HFFc6 (cell line): ENCODE data around the gene CFTR. TPM values are rescaled to one million over a fixed set of nuclear protein-coding genes. Genes with fewer than 3 reads are reported as not detected.

Experiments used
- DNase-seq: peaks from one replicate; pipeline ENCODE4 v3.0.0-alpha.2; 2018
- H3K27ac Mint-ChIP-seq: 2 replicates; pipeline ENCODE4 v1.8.0; 2020; ENCODE audit warnings: mild to moderate bottlenecking, mixed read lengths
- H3K27me3 Mint-ChIP-seq: 2 replicates; pipeline ENCODE4 v1.8.0; 2021; ENCODE audit warnings: mild to moderate bottlenecking, moderate library complexity, mixed read lengths; ENCODE audit not compliant: insufficient read depth
- H3K36me3 Mint-ChIP-seq: 2 replicates; pipeline ENCODE4 v1.8.0; 2021; ENCODE audit warnings: low read depth, mixed read lengths
- H3K4me1 Mint-ChIP-seq: 2 replicates; pipeline ENCODE4 v1.8.0; 2020; ENCODE audit warnings: low read depth, mixed read lengths
- H3K4me3 Mint-ChIP-seq: 2 replicates; pipeline ENCODE4 v1.8.0; 2020; ENCODE audit warnings: mild to moderate bottlenecking, moderate library complexity, mixed read lengths
- H3K9me3 Mint-ChIP-seq: 2 replicates; pipeline ENCODE4 v1.8.0; 2020; ENCODE audit warnings: mild to moderate bottlenecking, mixed read lengths
- CTCF ChIP-seq: fragments of 200-600 bp; sonication (generic); IDR thresholded peaks from 2 replicates; pipeline ENCODE4 v1.5.0; 2021; ENCODE audit warnings: antibody characterized with exemption, mild to moderate bottlenecking
- total RNA-seq, 6 experiments: library from RNA; stranded (reverse); fragmentation: NEBNext Ultra II Directional; extraction: Animal tissue kit (Norgen Biotek cat#: 25700); gene quantifications; 2 replicates in 1 of 6; 3 replicates in 5 of 6; pipeline ENCODE4 v1.2.3, GENCODE V29; 2021

CFTR gene
- total RNA-seq, 6 experiments from 2014 or later = not detected

GRCh38 chr7:117674617-117675016 lies 194.8 kb downstream of the CFTR start:
- no peak overlapping the region for H3K27ac Mint-ChIP-seq
- H3K4me1 Mint-ChIP-seq = no peaks in the 10 kb centered on the region
- H3K27me3 Mint-ChIP-seq = no peaks in the 10 kb centered on the region
- no peaks in the 10 kb centered on the region for H3K36me3 Mint-ChIP-seq
- no peak for DNase-seq
- H3K9me3 Mint-ChIP-seq = peaks cover 31% of the 10 kb centered on the region
- TF ChIP-seq CTCF = no peak
- no peak overlapping the region for H3K4me3 Mint-ChIP-seq

DNA sequence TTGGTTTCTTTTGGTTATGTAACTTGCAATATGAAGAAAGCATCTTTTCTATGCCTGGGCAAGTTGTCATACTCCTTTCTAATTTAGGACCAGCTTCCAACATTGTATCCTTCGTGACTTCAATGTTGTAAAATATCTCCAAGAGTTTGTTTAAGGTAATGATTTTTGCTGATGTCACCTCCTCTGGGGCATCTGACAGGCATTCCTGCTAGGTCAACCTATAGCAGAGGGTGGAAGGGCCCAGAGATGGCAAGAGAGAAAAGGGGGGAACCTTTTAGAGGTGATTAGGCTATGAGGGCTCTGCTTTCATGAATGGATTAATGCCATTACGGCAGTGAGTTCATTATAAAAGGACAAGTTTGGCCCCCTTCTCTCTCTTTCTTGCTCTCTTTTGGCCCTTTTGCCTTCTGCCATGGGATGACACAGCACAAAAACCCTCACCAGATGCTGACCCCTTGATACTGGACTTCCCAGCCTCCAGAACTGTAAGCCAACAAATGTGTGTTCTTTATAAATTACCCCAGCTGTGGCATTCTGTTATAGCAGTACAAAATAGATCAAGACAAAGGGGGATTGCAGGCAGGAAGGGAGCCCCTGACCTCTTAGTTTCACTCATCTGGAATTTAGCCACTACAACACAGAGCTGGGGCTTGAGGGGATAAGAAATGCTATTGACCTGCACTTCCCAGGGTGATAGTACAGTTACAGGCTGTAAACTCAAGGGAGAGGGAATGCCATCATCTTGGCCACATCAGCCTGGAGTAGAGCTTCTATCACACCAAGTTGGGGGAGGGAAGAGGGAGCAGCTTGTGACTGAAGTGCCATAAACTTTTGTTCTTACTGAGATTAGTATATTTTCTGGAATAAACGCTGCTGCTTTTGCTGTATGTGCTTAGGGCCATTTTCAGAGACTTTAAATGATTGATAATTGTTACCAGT lies 195.9 kb downstream of the CFTR start:
- Mint-ChIP-seq H3K27ac (no peak overlapping the region), H3K4me1 (no peaks in the 10 kb centered on the region), H3K4me3 (no peak overlapping the region), H3K9me3 (peaks cover 22% of the 10 kb centered on the region), H3K27me3 (no peaks in the 10 kb centered on the region), H3K36me3 (no peaks in the 10 kb centered on the region)
- no peak for TF ChIP-seq CTCF
- no peak for DNase-seq

- no peak overlapping the region for H3K27ac Mint-ChIP-seq
These were observed 199.3 kb downstream of the CFTR start for GRCh38 chr7:117679120-117679519.

GRCh38 chr7:117682681-117683385 lies 203.0 kb downstream of the CFTR start:
- H3K4me3 Mint-ChIP-seq = no peak overlapping the region
- no peak overlapping the region for H3K27ac Mint-ChIP-seq
- TF ChIP-seq CTCF = no peak
- peaks cover 4% of the 10 kb centered on the region; the same call in 1 of the 2 replicates for H3K9me3 Mint-ChIP-seq
- DNase-seq = no peak
- H3K27me3 Mint-ChIP-seq = no peaks in the 10 kb centered on the region
- no peaks in the 10 kb centered on the region for H3K36me3 Mint-ChIP-seq
- H3K4me1 Mint-ChIP-seq = no peaks in the 10 kb centered on the region

More at GRCh38 chr7:117679120-117679519, 199.3 kb downstream of the CFTR start:
- Mint-ChIP-seq H3K27me3 (no peaks in the 10 kb centered on the region), H3K36me3 (no peaks in the 10 kb centered on the region), H3K4me1 (no peaks in the 10 kb centered on the region), H3K4me3 (no peak overlapping the region), H3K9me3 (peaks cover 26% of the 10 kb centered on the region)
- no peak for DNase-seq
- no peak for TF ChIP-seq CTCF

DNA sequence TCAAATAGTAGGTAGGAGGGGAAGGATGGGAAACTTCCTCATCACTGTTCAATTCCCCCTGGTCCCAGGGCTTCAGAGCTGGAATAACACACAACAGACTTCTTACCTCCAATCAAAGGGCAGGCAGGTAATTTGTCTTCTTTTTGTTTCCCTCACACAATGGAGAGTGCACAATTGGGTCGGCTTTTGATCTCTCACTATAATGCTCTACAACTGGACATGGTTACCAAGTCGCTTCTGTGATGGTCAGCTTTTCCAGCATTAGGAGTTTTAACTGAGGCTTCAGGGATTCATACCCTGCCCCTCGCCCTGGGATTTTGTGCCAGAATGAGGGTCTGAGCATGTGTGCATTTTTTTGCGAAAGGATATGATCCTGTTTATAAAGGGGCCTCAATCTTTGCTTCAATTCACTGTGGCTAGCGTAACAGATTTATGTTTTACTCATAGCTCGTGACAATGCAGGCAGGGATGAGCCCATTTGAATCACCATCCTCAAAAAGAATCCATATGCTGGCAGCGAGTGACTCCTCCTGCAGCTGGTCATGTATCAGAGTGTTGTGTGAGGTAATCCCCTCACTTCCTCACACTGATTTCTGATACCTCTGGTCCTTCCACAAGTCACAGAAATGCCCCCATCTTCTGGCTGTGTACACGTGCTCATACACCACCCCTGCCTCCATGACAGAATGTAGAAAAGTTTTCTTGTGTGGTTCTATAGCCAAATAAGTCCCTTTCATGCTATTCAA lies 203.8 kb downstream of the CFTR start:
- H3K4me3 Mint-ChIP-seq = no peak overlapping the region
- peaks cover 4% of the 10 kb centered on the region; the same call in 1 of the 2 replicates for H3K9me3 Mint-ChIP-seq
- DNase-seq = no peak
- no peak for TF ChIP-seq CTCF
- H3K27ac Mint-ChIP-seq = no peak overlapping the region
- H3K4me1 Mint-ChIP-seq = no peaks in the 10 kb centered on the region
- H3K36me3 Mint-ChIP-seq = no peaks in the 10 kb centered on the region
- H3K27me3 Mint-ChIP-seq = no peaks in the 10 kb centered on the region
